HL-60 (cell line): ENCODE data around the gene NME5.

ENCODE experiments used
- GABPA ChIP-seq: IDR thresholded peaks from 2 replicates; pipeline ENCODE4 v1.6.1; 2012; ENCODE audit warnings: low read depth
- POLR2AphosphoS5 ChIP-seq: IDR thresholded peaks from 2 replicates; pipeline ENCODE4 v1.6.1; 2012; ENCODE audit warnings: low read depth
- TF ChIP-seq, protein P1 (sequence below): IDR thresholded peaks from 2 replicates; pipeline ENCODE4 v1.6.1; 2012; ENCODE audit warnings: low read depth; ENCODE audit not compliant: insufficient replicate concordance
- TF ChIP-seq, protein P2 (sequence below): IDR thresholded peaks from one replicate; pipeline ENCODE4 v1.5.1; 2011; ENCODE audit warnings: low read length, control low read depth, inconsistent platforms; ENCODE audit not compliant: insufficient read depth

DNA sequence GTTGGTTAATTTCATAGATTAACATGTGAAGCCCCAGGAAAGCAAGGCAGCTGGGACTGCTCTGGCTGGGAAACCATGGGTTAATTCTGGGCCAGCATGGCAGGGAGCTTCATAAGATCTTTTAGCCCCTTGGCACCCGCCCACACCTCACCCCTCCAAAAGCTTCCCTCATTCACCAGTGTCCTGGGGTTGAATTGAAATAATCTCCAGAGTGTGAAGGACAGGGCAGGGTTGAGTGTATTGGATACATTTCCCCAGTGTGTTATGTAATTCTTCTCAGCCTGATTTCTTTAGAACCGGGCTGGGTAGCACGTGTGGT is 36.0 kb downstream of the NME5 start:
- TF ChIP-seq, protein P1, sequence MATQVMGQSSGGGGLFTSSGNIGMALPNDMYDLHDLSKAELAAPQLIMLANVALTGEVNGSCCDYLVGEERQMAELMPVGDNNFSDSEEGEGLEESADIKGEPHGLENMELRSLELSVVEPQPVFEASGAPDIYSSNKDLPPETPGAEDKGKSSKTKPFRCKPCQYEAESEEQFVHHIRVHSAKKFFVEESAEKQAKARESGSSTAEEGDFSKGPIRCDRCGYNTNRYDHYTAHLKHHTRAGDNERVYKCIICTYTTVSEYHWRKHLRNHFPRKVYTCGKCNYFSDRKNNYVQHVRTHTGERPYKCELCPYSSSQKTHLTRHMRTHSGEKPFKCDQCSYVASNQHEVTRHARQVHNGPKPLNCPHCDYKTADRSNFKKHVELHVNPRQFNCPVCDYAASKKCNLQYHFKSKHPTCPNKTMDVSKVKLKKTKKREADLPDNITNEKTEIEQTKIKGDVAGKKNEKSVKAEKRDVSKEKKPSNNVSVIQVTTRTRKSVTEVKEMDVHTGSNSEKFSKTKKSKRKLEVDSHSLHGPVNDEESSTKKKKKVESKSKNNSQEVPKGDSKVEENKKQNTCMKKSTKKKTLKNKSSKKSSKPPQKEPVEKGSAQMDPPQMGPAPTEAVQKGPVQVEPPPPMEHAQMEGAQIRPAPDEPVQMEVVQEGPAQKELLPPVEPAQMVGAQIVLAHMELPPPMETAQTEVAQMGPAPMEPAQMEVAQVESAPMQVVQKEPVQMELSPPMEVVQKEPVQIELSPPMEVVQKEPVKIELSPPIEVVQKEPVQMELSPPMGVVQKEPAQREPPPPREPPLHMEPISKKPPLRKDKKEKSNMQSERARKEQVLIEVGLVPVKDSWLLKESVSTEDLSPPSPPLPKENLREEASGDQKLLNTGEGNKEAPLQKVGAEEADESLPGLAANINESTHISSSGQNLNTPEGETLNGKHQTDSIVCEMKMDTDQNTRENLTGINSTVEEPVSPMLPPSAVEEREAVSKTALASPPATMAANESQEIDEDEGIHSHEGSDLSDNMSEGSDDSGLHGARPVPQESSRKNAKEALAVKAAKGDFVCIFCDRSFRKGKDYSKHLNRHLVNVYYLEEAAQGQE: no peak
- no peak for TF ChIP-seq POLR2AphosphoS5
- TF ChIP-seq, protein P2, sequence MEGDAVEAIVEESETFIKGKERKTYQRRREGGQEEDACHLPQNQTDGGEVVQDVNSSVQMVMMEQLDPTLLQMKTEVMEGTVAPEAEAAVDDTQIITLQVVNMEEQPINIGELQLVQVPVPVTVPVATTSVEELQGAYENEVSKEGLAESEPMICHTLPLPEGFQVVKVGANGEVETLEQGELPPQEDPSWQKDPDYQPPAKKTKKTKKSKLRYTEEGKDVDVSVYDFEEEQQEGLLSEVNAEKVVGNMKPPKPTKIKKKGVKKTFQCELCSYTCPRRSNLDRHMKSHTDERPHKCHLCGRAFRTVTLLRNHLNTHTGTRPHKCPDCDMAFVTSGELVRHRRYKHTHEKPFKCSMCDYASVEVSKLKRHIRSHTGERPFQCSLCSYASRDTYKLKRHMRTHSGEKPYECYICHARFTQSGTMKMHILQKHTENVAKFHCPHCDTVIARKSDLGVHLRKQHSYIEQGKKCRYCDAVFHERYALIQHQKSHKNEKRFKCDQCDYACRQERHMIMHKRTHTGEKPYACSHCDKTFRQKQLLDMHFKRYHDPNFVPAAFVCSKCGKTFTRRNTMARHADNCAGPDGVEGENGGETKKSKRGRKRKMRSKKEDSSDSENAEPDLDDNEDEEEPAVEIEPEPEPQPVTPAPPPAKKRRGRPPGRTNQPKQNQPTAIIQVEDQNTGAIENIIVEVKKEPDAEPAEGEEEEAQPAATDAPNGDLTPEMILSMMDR: no peak
- no peak for TF ChIP-seq GABPA
